NCI-H460 (cell line): ENCODE measurements around the gene SND1. TPM values are rescaled to one million over a fixed set of nuclear protein-coding genes. Genes with fewer than 3 reads are reported as not detected.

Experiments
- DNase-seq: peaks from one replicate; pipeline ENCODE4 v3.0.0-alpha.2; 2016; ENCODE audit warnings: low read depth; ENCODE audit errors: extremely low read depth
- total RNA-seq: library from RNA; depleted of rRNA; stranded (reverse); fragments of >200 nt; shearing (Covaris generic); gene quantifications from 2 replicates; pipeline ENCODE4 v1.2.3, GENCODE V29; 2014

The SND1 gene
- total RNA-seq, 1 experiment from 2014 or later, result 193 TPM

DNA sequence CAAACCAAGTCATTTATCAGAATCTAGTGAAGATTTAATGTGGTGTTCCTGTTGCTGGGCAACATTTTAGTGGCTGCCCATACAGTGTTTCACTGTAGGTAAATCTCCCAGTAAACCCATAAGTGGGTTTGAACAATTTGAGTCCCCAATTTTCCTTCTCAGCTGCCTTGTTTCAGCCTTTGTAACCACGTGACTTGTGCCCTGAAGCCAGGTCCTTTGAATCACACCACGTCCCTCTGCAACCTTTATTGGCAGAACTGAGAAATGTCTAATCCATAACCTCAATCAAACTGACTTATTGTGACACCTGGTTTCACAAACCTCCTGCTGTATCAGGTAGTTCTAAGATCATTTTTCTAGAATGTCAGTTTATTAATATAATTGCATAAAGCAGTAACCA is 30.1 kb downstream of the SND1 start:
- no peak for DNase-seq

DNA sequence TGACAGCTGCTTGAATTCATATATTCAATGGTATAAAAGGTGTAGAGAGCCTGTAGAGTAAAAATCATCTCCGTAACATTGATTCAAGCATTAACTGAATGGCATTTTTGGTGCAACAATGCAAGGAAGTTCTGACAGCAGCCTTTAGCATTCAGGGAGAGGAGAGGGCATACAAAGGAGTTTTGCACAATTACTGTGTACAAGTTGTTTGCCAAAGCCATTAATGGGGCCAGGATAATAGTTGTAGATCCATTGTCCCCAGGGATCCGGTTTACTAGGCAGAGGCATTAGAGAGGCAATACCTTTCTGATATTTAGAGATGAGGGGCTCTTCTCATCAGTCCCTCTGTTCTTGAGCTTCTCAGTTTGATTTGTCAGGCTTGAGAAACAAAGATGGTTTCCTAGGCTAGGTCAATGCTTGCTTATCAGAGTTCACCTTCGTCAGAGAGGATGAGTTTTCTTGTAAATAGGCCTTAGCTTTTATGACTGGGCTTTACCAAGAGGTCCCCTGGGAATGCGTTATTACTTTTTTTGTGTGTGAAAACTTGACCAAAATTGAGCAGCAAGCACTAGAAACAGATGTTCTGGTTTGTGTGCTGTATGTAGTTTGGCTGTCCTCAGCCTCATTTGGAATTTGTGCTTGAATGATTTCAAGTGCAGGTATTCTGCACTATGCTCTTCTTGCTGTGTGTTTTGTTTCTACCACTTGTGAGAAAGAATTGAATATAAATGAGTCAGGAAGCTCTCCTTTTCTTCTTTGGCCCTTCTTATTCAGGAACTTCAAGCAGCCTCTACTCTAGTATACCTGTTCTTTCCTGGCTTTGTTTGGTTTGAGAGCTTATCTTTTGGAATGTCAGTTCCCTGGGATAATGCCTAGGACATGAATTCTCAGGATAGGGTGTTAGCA is 32.0 kb downstream of the SND1 start:
- no peak for DNase-seq

DNA sequence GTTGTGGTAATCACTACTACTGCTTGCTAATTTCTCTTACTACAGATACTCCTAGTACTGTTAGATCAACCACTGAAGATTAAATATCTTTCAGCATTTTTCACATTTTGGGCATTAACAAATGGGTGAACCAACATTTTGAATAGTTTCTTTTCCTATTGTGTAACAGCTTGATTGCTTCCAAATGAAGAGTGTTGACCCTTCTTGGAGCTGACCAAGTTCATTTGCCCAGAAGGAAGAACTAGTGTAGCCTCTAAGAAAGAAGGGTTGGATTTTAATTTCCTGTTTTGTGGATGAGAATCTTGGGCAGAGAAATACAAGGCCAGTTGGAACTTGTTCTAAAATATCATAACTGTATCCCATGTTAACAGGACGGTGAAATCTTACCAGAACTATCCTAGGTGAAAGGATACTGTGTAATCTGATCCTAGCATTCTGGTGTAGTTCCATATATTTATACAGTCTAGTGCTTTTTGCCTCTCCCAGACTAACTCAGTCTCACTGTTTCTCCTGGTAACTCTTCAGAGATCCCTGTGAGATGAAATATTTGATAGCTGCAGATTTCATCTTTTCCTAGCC is 37.3 kb downstream of the SND1 start:
- DNase-seq, result no peak

DNA sequence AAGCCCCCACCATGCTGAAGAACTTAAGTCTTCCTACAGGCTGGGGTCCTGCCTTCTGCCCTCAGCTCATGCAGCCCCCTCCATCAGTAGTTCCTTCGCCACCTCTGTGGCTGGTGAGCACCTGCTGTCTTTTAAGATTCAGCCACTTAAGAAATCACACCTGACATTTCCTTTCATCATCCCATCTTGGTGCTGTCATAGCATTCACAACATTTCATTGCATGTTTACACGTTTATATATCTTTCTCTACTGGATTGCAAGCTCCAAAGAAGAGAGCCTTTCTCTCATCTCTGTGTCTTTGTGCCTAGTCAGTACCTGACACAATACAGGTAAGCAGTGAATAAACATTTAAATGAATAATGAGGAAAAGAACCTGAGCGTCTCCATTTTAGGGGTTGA is 38.3 kb downstream of the SND1 start:
- DNase-seq, result no peak

DNA sequence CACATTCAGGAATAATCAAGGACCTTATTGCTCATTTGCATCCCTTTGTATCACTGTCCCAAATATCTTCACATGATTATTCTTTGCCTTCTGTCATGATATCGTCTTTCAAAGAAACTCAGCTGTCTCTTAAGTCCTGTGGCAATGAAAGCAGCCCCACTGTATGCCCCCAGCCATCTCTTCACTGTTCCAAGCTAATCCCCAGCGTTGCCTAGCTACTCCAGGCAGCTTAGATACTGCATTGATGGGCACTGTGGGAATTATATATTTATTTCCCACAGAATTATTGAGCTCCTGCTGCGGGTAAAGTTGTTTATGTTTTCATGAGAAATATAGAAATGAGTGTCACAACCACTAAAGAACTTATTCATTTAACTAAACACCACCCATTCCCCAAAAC is 38.8 kb downstream of the SND1 start:
- DNase-seq, result no peak

DNA sequence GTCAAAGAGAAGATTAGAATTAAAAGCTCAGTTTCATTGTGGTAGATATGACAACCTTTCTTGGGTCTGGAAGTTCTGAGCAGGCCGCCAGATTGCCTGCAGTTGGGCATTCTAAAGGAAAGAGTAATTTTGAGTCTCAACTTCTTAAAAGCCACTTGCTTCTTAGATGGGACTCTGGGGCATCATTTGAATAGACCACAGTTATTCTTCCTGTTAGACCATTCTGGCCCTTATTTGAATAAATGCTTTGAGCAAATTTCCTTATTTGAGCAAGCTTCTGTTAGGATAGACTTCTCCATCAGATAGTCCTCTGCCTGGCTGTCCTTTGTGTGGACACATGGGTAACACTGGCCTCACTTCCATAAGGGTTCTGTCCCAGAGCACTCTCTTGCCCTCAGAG is 40.2 kb downstream of the SND1 start:
- no peak for DNase-seq

DNA sequence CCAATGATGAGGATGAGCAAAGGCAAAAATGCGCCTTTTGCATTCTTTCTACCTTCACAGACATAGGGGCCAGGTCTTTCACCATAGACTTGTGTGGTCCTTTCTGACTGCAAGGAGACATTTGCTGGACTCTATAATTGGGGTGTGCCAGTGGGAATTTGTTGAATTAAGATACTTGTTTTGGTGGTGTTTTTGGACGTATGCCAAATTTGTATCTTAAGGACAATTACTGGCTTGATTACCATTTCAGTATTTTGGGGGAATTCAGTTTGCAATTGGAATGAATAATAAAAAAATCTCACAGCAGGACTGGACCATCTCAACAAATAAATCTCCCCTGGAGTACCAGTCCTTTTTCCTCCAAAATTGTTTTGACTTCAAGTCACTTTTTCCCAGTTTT is 47.9 kb downstream of the SND1 start:
- DNase-seq, result no peak

DNA sequence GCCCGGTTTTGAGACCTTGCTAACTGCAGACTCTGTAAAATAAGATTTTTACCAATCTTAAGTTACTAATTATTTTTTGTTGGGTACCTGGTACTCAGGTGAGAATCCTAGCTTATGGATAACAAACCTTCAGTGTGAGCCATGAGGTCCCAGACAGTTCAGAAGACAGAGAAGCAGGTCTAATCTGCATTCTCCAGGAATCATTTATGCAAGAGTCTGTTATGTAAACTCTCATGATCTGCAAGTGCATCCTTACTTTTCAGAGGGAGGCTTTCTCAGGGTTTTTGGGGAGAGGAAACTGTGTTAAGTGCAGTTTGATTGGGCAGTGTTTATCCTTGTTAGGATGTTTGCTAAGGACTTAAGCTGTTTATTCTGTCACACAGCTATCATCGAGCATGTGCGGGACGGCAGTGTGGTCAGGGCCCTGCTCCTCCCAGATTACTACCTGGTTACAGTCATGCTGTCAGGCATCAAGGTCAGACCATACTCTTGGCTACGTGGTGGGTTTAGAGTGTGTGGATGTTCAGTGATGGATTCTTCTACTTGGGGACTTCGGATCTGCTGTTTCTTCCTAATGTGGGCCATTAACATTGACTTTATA is 50.2 kb downstream of the SND1 start:
- no peak for DNase-seq

DNA sequence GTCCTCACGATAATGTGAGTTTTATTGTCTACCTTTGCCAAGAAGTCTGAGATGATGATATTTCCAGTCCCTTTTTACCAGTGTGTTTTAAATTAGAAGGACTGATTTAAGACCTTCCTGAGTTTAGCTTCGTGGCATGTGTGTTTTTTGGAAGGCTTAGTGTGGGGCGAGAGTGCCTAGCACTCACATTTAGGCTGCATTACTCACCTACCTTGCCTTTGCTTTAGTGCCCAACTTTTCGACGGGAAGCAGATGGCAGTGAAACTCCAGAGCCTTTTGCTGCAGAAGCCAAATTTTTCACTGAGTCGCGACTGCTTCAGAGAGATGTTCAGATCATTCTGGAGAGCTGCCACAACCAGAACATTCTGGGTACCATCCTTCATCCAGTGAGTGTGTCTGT is 50.9 kb downstream of the SND1 start:
- DNase-seq, result no peak

DNA sequence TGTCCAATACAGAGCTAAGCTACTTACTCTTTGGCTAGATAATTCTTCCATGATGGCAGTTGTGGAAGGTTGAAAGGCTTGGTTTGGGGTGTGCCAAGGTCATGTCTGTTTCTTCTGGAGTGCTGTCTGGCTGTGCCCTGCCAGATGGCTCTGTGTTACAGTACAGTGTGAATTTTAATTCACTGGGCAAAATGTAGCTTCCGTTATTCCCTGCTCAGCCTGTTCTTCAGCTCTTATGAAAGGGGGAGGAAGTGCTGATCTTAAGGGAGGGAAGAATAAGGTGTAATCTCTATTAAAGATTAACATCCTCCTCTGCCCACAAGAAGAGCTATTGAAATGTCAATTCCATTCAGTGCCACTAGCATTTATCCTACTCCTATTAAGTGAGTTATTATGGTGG is 52.2 kb downstream of the SND1 start:
- no peak for DNase-seq

DNA sequence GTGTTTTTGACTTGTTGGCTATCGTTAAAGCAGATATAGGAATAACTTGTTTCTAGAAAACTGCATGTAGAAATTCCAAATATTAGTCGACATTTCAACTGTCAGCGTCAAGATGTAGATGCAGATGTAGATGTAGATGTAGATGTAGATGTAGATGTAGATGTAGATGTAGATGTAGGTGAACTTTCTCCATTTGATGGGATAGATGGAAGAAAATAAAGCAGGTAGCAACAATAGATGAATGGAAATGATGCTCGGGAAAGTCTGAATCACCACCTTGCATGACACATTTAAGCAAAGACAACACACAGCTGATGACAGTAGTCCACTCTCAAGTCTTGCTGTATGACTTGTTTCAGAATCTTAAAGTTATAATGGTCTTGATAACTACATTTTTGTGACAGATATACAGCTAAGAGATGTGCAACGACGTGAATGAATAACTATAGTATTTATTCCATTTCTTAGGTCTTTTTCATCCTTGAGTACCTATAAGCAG is 53.5 kb downstream of the SND1 start:
- no peak for DNase-seq

DNA sequence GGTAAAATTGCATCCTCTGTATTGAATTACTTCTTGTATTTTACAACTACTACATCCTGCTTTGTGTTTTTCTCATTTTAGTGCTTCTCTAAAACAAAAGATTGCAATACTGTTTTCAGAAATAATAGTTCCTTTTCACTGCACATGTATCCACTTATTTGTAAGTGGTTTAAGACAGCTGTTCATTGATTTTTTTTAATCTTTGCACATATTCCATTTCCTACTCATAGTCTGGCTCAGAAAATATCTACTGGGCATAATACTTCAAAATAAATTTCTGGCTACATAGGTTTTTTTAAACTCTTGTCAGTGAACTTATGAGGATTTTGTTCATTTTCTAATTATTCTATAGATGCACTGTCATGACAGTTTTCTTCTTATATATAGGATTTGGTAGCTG is 54.8 kb downstream of the SND1 start:
- DNase-seq, result no peak

DNA sequence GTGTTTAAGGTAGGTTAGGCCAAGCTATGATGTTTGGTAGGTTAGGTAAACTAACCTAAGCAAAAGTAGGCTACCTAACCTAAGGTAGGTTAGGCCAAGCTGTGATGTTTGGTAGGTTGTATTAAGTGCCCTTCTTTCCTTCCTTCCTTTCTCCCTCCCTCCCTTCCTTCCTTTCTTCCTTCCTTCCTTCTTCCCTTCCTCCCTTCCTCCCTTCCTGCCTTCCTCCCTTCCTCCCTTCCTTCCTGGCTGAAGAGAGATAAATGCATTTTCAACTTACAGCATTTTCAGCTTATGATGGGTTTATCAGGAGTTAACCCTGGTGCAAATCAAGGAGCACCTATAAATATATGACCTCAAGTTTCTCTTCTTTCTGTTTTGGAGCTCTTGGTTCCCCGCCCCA is 56.2 kb downstream of the SND1 start:
- DNase-seq, result no peak

DNA sequence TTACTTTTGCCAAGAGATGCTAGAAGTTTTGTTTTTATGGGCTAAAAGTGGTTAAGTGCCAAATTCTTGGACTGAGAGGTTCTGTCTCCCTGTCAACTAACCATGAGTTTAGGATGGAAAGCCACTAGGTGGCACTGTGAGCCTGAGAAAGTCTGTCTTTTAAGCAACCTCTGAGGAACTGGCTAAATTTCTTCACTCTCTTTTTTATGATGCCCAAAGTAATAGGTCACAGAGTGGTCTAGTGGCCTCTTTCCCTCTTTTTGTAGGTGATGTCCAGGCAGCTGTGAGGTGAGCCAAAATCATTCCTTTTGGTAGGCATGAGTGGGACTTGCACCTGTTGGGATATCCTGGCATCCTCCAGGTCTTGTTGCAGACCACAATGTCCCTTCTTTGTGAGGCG is 56.8 kb downstream of the SND1 start:
- peak; percentile 76 for DNase-seq

DNA sequence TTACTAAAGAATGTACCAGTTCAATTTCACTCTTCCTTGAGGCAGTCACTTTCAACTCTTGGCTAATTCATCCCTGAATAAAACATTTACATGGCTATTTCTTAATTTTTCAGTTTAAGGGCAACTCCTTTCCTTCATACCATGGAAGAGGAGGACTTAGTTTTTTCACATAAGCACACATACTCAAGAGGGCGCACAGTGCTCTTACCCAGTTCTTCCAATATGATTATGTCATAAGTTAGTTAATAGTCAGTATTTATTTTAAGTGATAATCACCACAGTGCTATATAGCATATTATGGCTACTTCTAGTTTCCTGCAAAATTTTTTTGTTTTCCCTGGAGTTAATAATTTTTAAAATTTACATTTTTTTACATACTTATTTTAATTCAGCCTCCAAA is 58.6 kb downstream of the SND1 start:
- DNase-seq, result no peak

DNA sequence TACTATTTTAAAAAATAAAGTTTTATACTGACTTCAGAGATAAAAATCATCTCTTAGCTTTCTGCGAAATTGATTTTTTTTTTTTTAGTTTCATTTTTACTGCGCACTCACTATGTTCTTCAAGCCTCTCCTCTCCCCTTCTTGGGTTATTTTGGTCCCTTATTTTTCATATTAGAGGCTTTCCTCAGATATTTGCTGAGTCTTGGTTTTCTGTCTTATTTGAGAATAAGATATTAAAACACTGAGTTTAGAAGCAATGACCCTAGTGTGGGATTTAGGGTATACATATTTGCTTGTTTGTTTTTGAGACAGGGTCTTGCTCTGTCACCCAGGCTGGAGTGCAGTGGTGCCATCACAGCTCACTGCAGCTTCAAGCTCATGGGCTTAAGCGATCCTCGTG is 59.9 kb downstream of the SND1 start:
- no peak for DNase-seq

DNA sequence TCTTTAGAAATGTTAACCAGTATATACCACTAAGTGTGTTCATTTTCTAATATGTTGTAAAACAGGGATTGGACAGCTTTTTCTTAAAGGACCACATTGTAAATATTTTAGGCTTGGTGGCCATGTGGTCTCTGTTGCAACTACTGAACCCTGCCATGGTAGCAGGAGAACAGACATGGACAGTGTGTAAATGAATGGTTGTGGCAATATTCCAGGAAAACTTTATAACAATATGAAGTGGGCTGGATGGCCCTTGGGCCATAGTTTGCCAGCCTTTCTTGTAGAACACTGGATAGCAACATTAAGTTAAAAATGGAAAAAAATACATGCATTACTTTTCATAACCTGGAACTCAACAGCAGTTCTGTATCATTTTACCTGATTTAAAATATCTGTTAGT is 61.0 kb downstream of the SND1 start:
- no peak for DNase-seq

DNA sequence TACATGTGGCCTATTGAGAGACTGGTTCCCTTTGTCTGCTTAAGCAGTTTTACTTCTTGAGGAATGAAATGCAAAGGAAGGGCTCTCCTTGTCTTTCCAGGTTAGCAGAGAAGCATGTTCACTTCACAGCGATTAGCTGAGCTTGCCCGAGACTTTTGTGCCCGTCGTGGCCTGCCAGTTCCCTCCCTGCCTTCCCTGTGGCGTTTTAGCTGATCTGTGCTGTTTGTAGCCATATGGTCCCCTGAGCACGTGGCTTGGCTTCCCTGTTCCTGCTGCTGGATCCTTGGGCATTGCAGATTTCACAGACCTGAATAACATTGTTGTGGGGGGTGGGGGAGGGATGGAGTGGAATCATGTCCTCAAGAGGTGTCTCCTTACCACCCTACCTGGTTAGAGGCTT is 61.8 kb downstream of the SND1 start:
- DNase-seq, result no peak

DNA sequence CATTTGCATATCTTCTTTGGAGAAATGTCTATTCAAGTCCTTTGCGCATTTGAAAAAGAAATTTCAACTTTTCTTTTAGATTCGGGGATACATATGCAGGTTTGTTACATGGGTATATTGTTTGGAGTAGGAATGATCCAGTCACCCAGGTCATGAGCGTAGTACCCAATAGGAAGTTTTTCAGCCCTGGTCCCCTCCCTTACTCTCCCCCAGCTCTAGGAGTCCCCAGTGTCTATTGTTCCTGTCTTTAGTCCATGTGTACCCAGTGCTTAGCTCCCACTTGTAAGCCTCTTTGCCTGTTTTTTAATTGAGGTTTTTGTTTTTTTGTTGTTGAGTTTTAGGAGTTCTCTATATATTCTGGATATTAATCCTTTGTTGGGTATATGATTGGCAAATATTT is 63.3 kb downstream of the SND1 start:
- DNase-seq, result no peak

DNA sequence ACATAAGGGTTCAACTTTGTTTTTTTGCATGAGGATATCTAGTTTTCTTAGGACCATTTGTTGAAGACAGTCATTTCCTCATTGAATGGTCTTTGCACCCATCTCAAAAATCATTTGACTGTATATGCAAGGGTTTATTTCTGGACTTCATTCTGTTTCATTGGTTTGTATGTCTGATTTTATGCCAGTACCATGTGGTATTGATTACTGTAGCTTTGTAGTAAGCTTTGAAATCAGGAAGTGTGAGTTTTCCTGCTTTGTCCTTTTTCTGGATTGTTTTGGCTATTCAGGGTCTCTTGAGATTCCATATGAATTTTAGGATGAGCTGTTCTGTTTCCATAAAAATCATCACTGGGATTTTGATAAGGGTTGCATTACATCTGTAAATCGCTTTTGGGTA is 63.9 kb downstream of the SND1 start:
- no peak for DNase-seq

DNA sequence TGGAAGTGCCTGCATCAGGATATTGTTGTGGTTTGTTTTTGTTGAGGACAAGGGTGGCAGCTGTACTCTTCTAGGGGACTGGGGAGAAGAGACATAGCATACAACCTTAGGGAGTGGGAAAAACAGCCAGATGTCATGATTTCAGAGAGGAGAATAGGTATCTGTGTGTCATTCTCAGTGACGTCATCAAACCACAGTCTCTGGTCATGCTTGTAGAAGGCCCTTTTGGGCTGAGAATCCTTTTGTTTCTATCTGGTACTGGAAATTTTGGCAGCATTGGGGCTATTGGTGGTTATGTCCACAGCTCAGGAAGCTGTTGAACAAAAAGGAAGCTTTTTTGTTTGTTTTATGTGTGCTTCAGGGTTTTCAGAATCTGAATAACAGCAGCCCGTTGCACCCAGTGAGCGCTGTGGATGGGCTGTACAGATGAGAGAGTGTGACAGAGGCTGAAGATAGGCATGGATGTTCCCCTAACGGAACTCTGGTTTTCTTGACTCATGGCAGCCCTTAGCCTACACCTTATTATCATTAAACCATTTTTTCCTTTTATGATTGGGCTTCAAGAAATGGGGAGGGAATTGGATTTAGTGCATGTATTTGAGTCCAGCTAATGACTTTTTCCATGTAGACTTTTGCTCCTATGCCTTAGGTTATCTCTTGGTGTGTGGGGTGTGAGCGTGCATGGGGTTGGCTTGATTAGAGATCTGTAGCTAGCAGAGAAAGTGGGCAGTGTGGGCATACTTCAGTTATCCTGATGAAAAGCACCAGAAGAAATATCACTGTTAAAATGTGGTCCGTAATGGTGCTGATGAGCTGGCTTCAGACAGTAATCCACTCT is 65.7 kb downstream of the SND1 start:
- DNase-seq, result no peak
